Upper lobe of right lung (tissue), 1 donor: ENCODE results near the gene EPAS1. TPM values are rescaled to one million over a fixed set of nuclear protein-coding genes. Genes with fewer than 3 reads are reported as not detected.
A peak's percentile ranks its signal among the peaks of the same experiment; 100 is the strongest.

Experiments used
- ATAC-seq: fragments of 200-7000 bp; cut with Tn5 transposase; one replicate; pipeline ENCODE4 v1.9.1; 2020; ENCODE audit warnings: mild to moderate bottlenecking, moderate library complexity
- DNase-seq: peaks from one replicate; pipeline ENCODE4 v3.0.0-alpha.2; 2020
- H3K27ac ChIP-seq: fragments of 200-600 bp; one replicate; pipeline ENCODE4 v1.8.0; 2022
- H3K27me3 ChIP-seq: fragments of 200-600 bp; one replicate; pipeline ENCODE4 v1.8.0; 2022; ENCODE audit warnings: mild to moderate bottlenecking
- H3K36me3 ChIP-seq: fragments of 200-600 bp; one replicate; pipeline ENCODE4 v1.8.0; 2022
- H3K4me1 ChIP-seq: fragments of 200-600 bp; one replicate; pipeline ENCODE4 v1.8.0; 2022
- H3K4me3 ChIP-seq: fragments of 200-600 bp; one replicate; pipeline ENCODE4 v1.8.0; 2022; ENCODE audit warnings: mild to moderate bottlenecking
- H3K9me3 ChIP-seq: fragments of 200-600 bp; one replicate; pipeline ENCODE4 v1.8.0; 2022
- CTCF ChIP-seq: fragments of 200-600 bp; IDR thresholded peaks from one replicate; pipeline ENCODE4 v1.8.0; 2022; ENCODE audit warnings: antibody characterized with exemption
- intact Hi-C: fragments of 100-400 bp; cut with DNase I; formaldehyde crosslinking; loops from one replicate; pipeline ENCODE4 v1.11.0; 2022
- total RNA-seq: library from RNA; stranded (reverse); fragmentation: NEBNext Ultra II Directional; extraction: Animal tissue kit (Norgen Biotek cat#: 25700); gene quantifications from one replicate; pipeline ENCODE4 v1.2.1, GENCODE V29; 2021
- donor health status: DM: no; HTN: yes; CAD: no; lungs with severe emphysema.

The EPAS1 gene
- total RNA-seq, 1 donor from 2014 or later: 1,593 TPM

- Histone ChIP-seq H3K9me3 (no peaks in the 10 kb centered on the region), H3K36me3 (no peaks in the 10 kb centered on the region), H3K4me1 (peaks cover 95% of the 10 kb centered on the region), H3K27ac (no peak overlapping the region), H3K4me3 (no peak overlapping the region), H3K27me3 (no peaks in the 10 kb centered on the region)
- DNase-seq: no peak
- no peak for ATAC-seq
- TF ChIP-seq CTCF: no peak
- intact Hi-C loops: no loop called here
These were observed 32.1 kb downstream of the EPAS1 start for GRCh38 chr2:46329340-46329739.

- Histone ChIP-seq H3K27me3 (no peaks in the 10 kb centered on the region), H3K36me3 (no peaks in the 10 kb centered on the region), H3K9me3 (no peaks in the 10 kb centered on the region), H3K4me3 (no peak overlapping the region), H3K27ac (no peak overlapping the region), H3K4me1 (peaks cover 96% of the 10 kb centered on the region)
- ATAC-seq (no peak), DNase-seq (no peak)
- intact Hi-C loops: no loop called here
- no peak for TF ChIP-seq CTCF
These were observed 32.9 kb downstream of the EPAS1 start for GRCh38 chr2:46329803-46330775.

GRCh38 chr2:46331109-46331766 lies 34.0 kb downstream of the EPAS1 start:
- ATAC-seq (no peak), DNase-seq (no peak)
- no peak for TF ChIP-seq CTCF
- H3K36me3 ChIP-seq: no peaks in the 10 kb centered on the region
- H3K27me3 ChIP-seq: no peaks in the 10 kb centered on the region
- H3K4me3 ChIP-seq: no peak overlapping the region
- intact Hi-C loops: no loop called here
- H3K4me1 ChIP-seq: peaks cover 96% of the 10 kb centered on the region
- H3K27ac ChIP-seq: peak overlapping the region; percentile 69
- no peaks in the 10 kb centered on the region for H3K9me3 ChIP-seq

- H3K27me3 ChIP-seq: no peaks in the 10 kb centered on the region
- peaks cover 96% of the 10 kb centered on the region for H3K4me1 ChIP-seq
- DNase-seq (no peak), ATAC-seq (peak; percentile 2)
- no peak overlapping the region for H3K4me3 ChIP-seq
- TF ChIP-seq CTCF: no peak
- no peaks in the 10 kb centered on the region for H3K9me3 ChIP-seq
- intact Hi-C loops: no loop called here
- H3K27ac ChIP-seq: peak overlapping the region; percentile 45
- no peaks in the 10 kb centered on the region for H3K36me3 ChIP-seq
These were observed 35.6 kb downstream of the EPAS1 start for GRCh38 chr2:46332686-46333281.

GRCh38 chr2:46333912-46334311 lies 36.7 kb downstream of the EPAS1 start:
- H3K4me3 ChIP-seq: peak overlapping the region; percentile 38
- no peaks in the 10 kb centered on the region for H3K27me3 ChIP-seq
- DNase-seq: no peak
- ATAC-seq: no peak
- no peaks in the 10 kb centered on the region for H3K9me3 ChIP-seq
- peak overlapping the region; percentile 79 for H3K27ac ChIP-seq
- H3K4me1 ChIP-seq: peaks cover 96% of the 10 kb centered on the region
- peak; percentile 41 for TF ChIP-seq CTCF
- H3K36me3 ChIP-seq: no peaks in the 10 kb centered on the region
- intact Hi-C loops: no loop called here
